ENCODE measurements around the gene POTEI.
"Not testable (repeated sequence)": the region's sequence is repeated elsewhere in the genome, so short reads cannot be mapped to it uniquely, and the experiment has no call there.

- not testable (repeated sequence) for TF ChIP-seq CTCF, EZH2, EZH2phosphoT487 (IDR thresholded peaks at IDR 0.05)
Measured at GRCh38 chr2:130511747-130512451, 2.8 kb upstream of the POTEI start.
